ENCODE measurements around the gene TASOR.

Gene TASOR

GRCh38 chr3:56681984-56682461 lies 1.0 kb downstream of the TASOR start:
- no peak for DNase-seq

GRCh38 chr3:56680054-56680580 lies 2.9 kb downstream of the TASOR start:
- no peak for DNase-seq

GRCh38 chr3:56677286-56677685 lies 5.8 kb downstream of the TASOR start:
- DNase-seq, result no peak

GRCh38 chr3:56673781-56674457 lies 9.1 kb downstream of the TASOR start:
- no peak for DNase-seq

GRCh38 chr3:56667973-56668579 lies 15.0 kb downstream of the TASOR start:
- no peak for DNase-seq

- no peak for DNase-seq
These were observed 18.2 kb downstream of the TASOR start for GRCh38 chr3:56664823-56665222.

- DNase-seq, result no peak
These were observed 27.4 kb downstream of the TASOR start for GRCh38 chr3:56655709-56656108.

GRCh38 chr3:56654460-56654859 lies 28.6 kb downstream of the TASOR start:
- DNase-seq, result no peak

- DNase-seq, result no peak
These were observed 37.7 kb downstream of the TASOR start for GRCh38 chr3:56645407-56645806.

- DNase-seq, result no peak
These were observed 49.2 kb downstream of the TASOR start for GRCh38 chr3:56633602-56634535.

Measured in NCI-H2107 (cell line).